PC-3 (cell line): Measurements from ENCODE around the gene TEX12. TPM values are rescaled to one million over a fixed set of nuclear protein-coding genes. Genes with fewer than 3 reads are reported as not detected.
"Not testable (repeated sequence)": the region's sequence is repeated elsewhere in the genome, so short reads cannot be mapped to it uniquely, and the experiment has no call there.

Experiments
- ATAC-seq: fragments of 200-7000 bp; cut with Tn5 transposase; 2 replicates; pipeline ENCODE4 v1.9.1; 2020; ENCODE audit warnings: mild to moderate bottlenecking, moderate library complexity
- BruUV-seq: library from RNA; stranded (reverse); fragments of 400-500 nt; replicated peaks from 2 replicates; lab custom pipeline; 2021; lab: Mats Ljungman, UMichigan
- CTCF ChIA-PET: fragments of 300-600 bp; sonication (Branson Sonifier 250); formaldehyde crosslinking; loops from one replicate; lab custom pipeline; 2022; ENCODE audit warnings: antibody characterized with exemption; lab: Charles Lee
- POLR2A ChIA-PET: fragments of 300-600 bp; sonication (Branson Sonifier 250); formaldehyde crosslinking; loops from one replicate; lab custom pipeline; 2022; ENCODE audit warnings: antibody characterized with exemption; ENCODE audit not compliant: unreplicated experiment; lab: Charles Lee
- DNase-seq: peaks from one replicate; pipeline ENCODE4 v3.0.0-alpha.2; 2015
- H2AFZ ChIP-seq: fragments of 300-600 bp; sonication (generic); 2 replicates; pipeline ENCODE4 v1.6.0; 2016; ENCODE audit warnings: antibody characterized with exemption, low read length
- H3F3A ChIP-seq: fragments of 300-600 bp; sonication (generic); one replicate; pipeline ENCODE4 v1.6.0; 2017; ENCODE audit warnings: antibody characterized with exemption, low read length, control low read depth, mild to moderate bottlenecking; ENCODE audit not compliant: unreplicated experiment
- H3K27ac ChIP-seq: fragments of 300-600 bp; sonication (generic); 2 replicates; pipeline ENCODE4 v1.5.1; 2016; ENCODE audit warnings: mild to moderate bottlenecking, low read length
- H3K27me3 ChIP-seq: fragments of 300-600 bp; sonication (generic); 2 replicates; pipeline ENCODE4 v1.6.1; 2016; ENCODE audit warnings: low read length, mixed read lengths
- H3K36me3 ChIP-seq: fragments of 300-600 bp; sonication (generic); 2 replicates; pipeline ENCODE4 v1.6.1; 2016; ENCODE audit warnings: low read depth, mixed run types, low read length, mixed read lengths
- H3K4me1 ChIP-seq: fragments of 300-600 bp; sonication (generic); 2 replicates; pipeline ENCODE4 v1.5.1; 2016; ENCODE audit warnings: low read length; ENCODE audit not compliant: insufficient read depth
- H3K4me2 ChIP-seq: fragments of 300-600 bp; sonication (generic); 2 replicates; pipeline ENCODE4 v1.6.0; 2016; ENCODE audit warnings: low read length
- H3K4me3 ChIP-seq: fragments of 300-600 bp; sonication (generic); 2 replicates; pipeline ENCODE4 v1.5.1; 2016; ENCODE audit warnings: mild to moderate bottlenecking, low read length, mixed read lengths
- H3K79me2 ChIP-seq: fragments of 300-600 bp; sonication (generic); 2 replicates; pipeline ENCODE4 v1.6.1; 2017; ENCODE audit warnings: low read length, mixed read lengths
- H3K9ac ChIP-seq: fragments of 300-600 bp; sonication (generic); 2 replicates; pipeline ENCODE4 v1.6.0; 2016; ENCODE audit warnings: mild to moderate bottlenecking, low read length
- H3K9me2 ChIP-seq: fragments of 300-600 bp; sonication (generic); replicated peaks from 2 replicates; pipeline ENCODE4 v1.6.1; 2016; ENCODE audit warnings: mixed run types, low read length, mixed read lengths
- H3K9me3 ChIP-seq: fragments of 300-600 bp; sonication (generic); 2 replicates; pipeline ENCODE4 v1.6.1; 2016; ENCODE audit warnings: low read length, mixed read lengths
- H4K20me1 ChIP-seq: fragments of 300-600 bp; sonication (generic); 2 replicates; pipeline ENCODE4 v1.6.1; 2016; ENCODE audit warnings: low read length, mixed read lengths
- CTCF ChIP-seq: fragments of 300-600 bp; sonication (generic); conservative IDR thresholded peaks from 2 replicates; pipeline ENCODE4 v1.5.1; 2017; ENCODE audit warnings: antibody characterized with exemption, low read depth, mild to moderate bottlenecking, low read length
- EZH2 ChIP-seq: fragments of 300-600 bp; sonication (generic); IDR thresholded peaks from one replicate; pipeline ENCODE4 v1.6.1; 2017; ENCODE audit warnings: antibody characterized with exemption, mild to moderate bottlenecking, low read length; ENCODE audit not compliant: unreplicated experiment
- EZH2phosphoT487 ChIP-seq: fragments of 300-600 bp; sonication (generic); IDR thresholded peaks from 2 replicates; pipeline ENCODE4 v1.6.1; 2018; ENCODE audit warnings: mild to moderate bottlenecking, antibody characterized with exemption, low read length, borderline replicate concordance
- intact Hi-C: fragments of 100-400 bp; cut with micrococcal nuclease; formaldehyde crosslinking; loops from 2 replicates; pipeline ENCODE4 v1.9.0; 2023
- total RNA-seq: library from RNA; depleted of rRNA; stranded (reverse); fragments of >200 nt; gene quantifications from 2 replicates; pipeline ENCODE4 v1.2.3, GENCODE V29; 2014

Gene TEX12
- total RNA-seq, 1 experiment from 2014 or later = not detected

DNA sequence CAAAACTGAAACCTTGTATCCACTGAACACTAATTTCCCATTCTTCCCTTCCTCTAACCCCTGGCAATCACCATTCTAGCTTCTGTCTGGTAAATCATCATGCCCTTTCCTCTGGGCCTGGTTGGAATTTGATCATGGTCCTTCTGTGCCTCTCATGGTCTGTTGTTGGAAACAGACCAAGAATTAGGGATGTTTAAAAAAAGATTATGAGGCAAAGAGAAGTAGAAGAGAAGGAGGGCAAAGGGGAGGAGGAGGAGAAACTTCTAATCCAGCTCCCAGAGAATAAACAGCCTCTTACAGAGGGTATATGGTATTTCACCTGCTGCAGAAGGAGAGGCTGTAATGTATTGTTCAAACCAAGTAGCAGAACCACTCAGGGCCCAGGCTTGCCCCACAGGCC, 18.7 kb downstream of the TEX12 start:
- H3K9me2 ChIP-seq = no peaks in the 10 kb centered on the region
- ChIA-PET POLR2A (no interaction called here), CTCF (no interaction called here)
- no peak overlapping the region for H3K4me3 ChIP-seq
- H3K4me1 ChIP-seq = no peaks in the 10 kb centered on the region
- no peak overlapping the region for H3K4me2 ChIP-seq
- H3K27me3 ChIP-seq = no peaks in the 10 kb centered on the region
- no peaks in the 10 kb centered on the region for H4K20me1 ChIP-seq
- no peak overlapping the region for H3K27ac ChIP-seq
- no peak for DNase-seq
- intact Hi-C loops = no loop called here
- no peaks in the 10 kb centered on the region for H3K36me3 ChIP-seq
- no peaks in the 10 kb centered on the region for H3F3A ChIP-seq
- BruUV-seq = no TSS peak
- no peaks in the 10 kb centered on the region for H3K9me3 ChIP-seq
- ATAC-seq = no peak
- no peak overlapping the region for H3K9ac ChIP-seq
- no peaks in the 10 kb centered on the region for H3K79me2 ChIP-seq
- TF ChIP-seq EZH2phosphoT487 (no peak), CTCF (no peak), EZH2 (no peak)
- no peak overlapping the region for H2AFZ ChIP-seq

DNA sequence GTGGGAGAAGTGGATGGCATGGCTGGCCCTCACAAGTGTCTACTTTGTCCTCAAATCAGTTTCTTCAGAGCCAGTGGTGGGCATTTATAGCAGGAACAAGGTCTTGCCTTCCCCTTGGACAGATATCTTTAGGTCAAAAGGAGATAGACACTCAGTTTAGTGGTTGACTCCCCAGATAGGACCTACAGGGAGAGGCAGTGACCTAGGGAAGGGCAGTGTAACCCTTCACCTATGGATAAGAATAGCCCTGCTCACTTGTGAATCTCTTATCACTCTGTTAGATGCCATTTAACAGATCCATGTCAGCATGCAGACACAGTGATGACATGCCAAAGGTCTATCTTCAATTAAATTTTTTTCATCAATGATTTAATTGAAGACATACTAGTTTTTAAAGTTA, 19.1 kb downstream of the TEX12 start:
- Histone ChIP-seq H3K36me3 (no peaks in the 10 kb centered on the region), H3K9me2 (no peaks in the 10 kb centered on the region), H3K27ac (no peak overlapping the region), H3K79me2 (no peaks in the 10 kb centered on the region), H3F3A (no peaks in the 10 kb centered on the region), H3K9me3 (no peaks in the 10 kb centered on the region), H4K20me1 (no peaks in the 10 kb centered on the region), H3K9ac (no peak overlapping the region), H3K4me1 (no peaks in the 10 kb centered on the region), H3K4me3 (no peak overlapping the region), H2AFZ (no peak overlapping the region), H3K4me2 (no peak overlapping the region), H3K27me3 (no peaks in the 10 kb centered on the region)
- CTCF ChIA-PET = no interaction called here
- no TSS peak for BruUV-seq
- DNase-seq (no peak), ATAC-seq (no peak)
- POLR2A ChIA-PET = no interaction called here
- TF ChIP-seq EZH2phosphoT487 = no peak
- TF ChIP-seq EZH2 = no peak
- no peak for TF ChIP-seq CTCF
- intact Hi-C loops = no loop called here

DNA sequence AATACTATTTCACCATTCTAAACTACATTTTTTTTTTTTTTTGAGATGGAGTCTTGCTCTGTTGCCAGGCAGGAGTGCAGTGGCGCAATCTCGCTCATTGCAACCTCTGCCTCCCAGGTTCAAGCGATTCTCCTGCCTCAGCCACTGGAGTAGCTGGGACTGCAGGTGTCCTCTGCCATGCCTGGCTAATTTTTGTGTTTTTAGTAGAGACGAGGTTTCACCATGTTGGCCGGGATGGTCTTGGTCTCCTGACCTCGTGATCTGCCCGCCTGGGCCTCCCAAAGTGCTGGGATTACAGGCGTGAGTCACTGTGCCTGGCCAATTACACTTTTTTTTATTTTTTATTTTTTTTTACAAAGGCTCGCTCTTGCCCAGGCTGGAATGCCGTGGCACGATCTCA, 27.9 kb downstream of the TEX12 start:
- H3K36me3 ChIP-seq, H3K27ac ChIP-seq, H3K27me3 ChIP-seq, H3K9ac ChIP-seq, H3K9me2 ChIP-seq, intact Hi-C loops, H4K20me1 ChIP-seq, H3K4me2 ChIP-seq, H3K4me1 ChIP-seq, DNase-seq, ATAC-seq, BruUV-seq, H3K79me2 ChIP-seq, CTCF ChIA-PET, H3K4me3 ChIP-seq, H3K9me3 ChIP-seq, POLR2A ChIA-PET, H2AFZ ChIP-seq, H3F3A ChIP-seq: not testable (repeated sequence)
